Smooth muscle cell (in vitro differentiated cells): ENCODE data around the gene BGN. TPM values are rescaled to one million over a fixed set of nuclear protein-coding genes. Genes with fewer than 3 reads are reported as not detected.

ENCODE experiments used
- DNase-seq: peaks from one replicate; lab custom pipeline; 2025; ENCODE audit not compliant: unreplicated experiment; lab: John Stamatoyannopoulos, UW
- H2AFZ ChIP-seq: fragments of 200-600 bp; sonication (generic); 2 replicates; pipeline ENCODE4 v1.6.0; 2016; ENCODE audit warnings: antibody characterized with exemption, low read depth, mild to moderate bottlenecking
- H3F3A ChIP-seq: fragments of 200-600 bp; sonication (generic); 2 replicates; pipeline ENCODE4 v1.6.0; 2017; ENCODE audit warnings: antibody characterized with exemption, low read depth
- H3K27ac ChIP-seq: fragments of 200-600 bp; sonication (generic); 2 replicates; pipeline ENCODE4 v1.5.1; 2016; ENCODE audit warnings: low read depth, mild to moderate bottlenecking
- H3K27me3 ChIP-seq: fragments of 200-600 bp; sonication (generic); 2 replicates; pipeline ENCODE4 v1.6.1; 2016; ENCODE audit warnings: low read depth, mild to moderate bottlenecking
- H3K36me3 ChIP-seq: fragments of 200-600 bp; sonication (generic); 2 replicates; pipeline ENCODE4 v1.5.1; 2016; ENCODE audit warnings: low read depth
- H3K4me1 ChIP-seq: fragments of 200-600 bp; sonication (generic); 2 replicates; pipeline ENCODE4 v1.5.1; 2016; ENCODE audit warnings: low read depth
- H3K4me2 ChIP-seq: fragments of 200-600 bp; sonication (generic); 2 replicates; pipeline ENCODE4 v1.6.0; 2016; ENCODE audit warnings: mild to moderate bottlenecking
- H3K4me3 ChIP-seq: fragments of 200-600 bp; sonication (generic); 2 replicates; pipeline ENCODE4 v1.5.1; 2016; ENCODE audit warnings: mild to moderate bottlenecking
- H3K79me2 ChIP-seq: fragments of 200-600 bp; sonication (generic); 2 replicates; pipeline ENCODE4 v1.6.0; 2016; ENCODE audit warnings: low read depth, mild to moderate bottlenecking
- H3K9ac ChIP-seq: fragments of 200-600 bp; sonication (generic); 2 replicates; pipeline ENCODE4 v1.6.0; 2016; ENCODE audit warnings: low read depth
- H3K9me3 ChIP-seq: fragments of 200-600 bp; sonication (generic); replicated peaks from 2 replicates; pipeline ENCODE4 v1.5.1; 2016; ENCODE audit warnings: low read depth
- H4K20me1 ChIP-seq: fragments of 200-600 bp; sonication (generic); 2 replicates; pipeline ENCODE4 v1.6.0; 2016; ENCODE audit warnings: low read depth
- CTCF ChIP-seq: fragments of 200-600 bp; sonication (generic); IDR thresholded peaks from 2 replicates; pipeline ENCODE4 v1.5.1; 2017; ENCODE audit warnings: borderline replicate concordance, mild to moderate bottlenecking, antibody characterized with exemption; ENCODE audit not compliant: insufficient read depth, poor library complexity, severe bottlenecking
- WGBS: methylation state at CpG from one replicate; pipeline ENCODE4 v1.1.7; 2016; ENCODE audit warnings: low lambda C conversion rate; 5-methylcytosine and 5-hydroxymethylcytosine counted together
- polyA plus RNA-seq: library from polyadenylated mRNA; unstranded; fragments of >200 nt; fragmentation: Nextera tagmentation; extraction: Ambion mirVana; gene quantifications from 2 replicates; pipeline ENCODE4 v1.2.1, GENCODE V29; 2016
- total RNA-seq: library from RNA; depleted of rRNA; stranded (reverse); fragments of >200 nt; gene quantifications from 2 replicates; pipeline ENCODE4 v1.2.3, GENCODE V29; 2014

BGN gene
- total and polyA plus RNA-seq, 2 experiments from 2014 or later = 298 to 621 TPM

DNA sequence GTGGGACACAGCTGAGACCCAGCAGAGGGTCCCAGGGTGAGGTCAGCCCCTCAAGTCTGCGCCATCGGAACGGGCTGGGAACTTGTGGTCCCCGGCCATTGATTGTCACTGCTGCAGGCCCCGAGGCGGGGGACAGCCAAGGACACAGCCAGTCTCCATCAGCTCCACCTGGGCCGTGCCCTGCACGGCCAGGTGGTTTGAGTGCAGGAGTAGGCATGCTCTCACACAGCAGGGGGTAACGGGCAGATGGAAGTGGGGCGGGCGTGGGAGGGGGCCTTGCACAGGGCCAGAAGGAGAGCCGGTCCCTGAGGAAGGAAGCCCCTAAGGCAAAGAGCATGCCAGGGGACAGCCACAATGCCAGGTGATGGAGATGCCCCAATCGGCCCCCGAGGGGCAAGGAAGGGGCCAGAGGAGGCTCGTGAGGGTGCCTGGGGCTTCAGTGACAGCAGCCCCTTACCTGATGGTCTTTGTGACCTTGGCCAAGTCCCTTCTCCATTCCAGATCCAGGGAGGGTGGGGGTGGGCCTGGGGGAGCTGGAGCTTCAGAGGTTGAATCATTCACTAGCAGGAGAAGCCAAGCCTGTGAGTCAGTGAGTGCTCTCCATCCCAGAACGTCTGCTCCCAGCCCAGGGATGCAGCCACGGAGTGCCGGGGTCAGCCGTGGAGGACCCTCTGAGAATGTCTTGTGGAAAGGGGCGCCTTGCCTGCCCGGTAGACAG lies 24.9 kb downstream of the BGN start:
- H3K4me1 ChIP-seq = no peaks in the 10 kb centered on the region
- no peak overlapping the region for H3K27ac ChIP-seq
- no peak for DNase-seq
- H3F3A ChIP-seq = no peaks in the 10 kb centered on the region
- H3K9me3 ChIP-seq = no peaks in the 10 kb centered on the region
- H3K4me2 ChIP-seq = no peak overlapping the region
- no peak overlapping the region for H3K9ac ChIP-seq
- no peak overlapping the region for H2AFZ ChIP-seq
- H3K36me3 ChIP-seq = no peaks in the 10 kb centered on the region
- H3K27me3 ChIP-seq = peaks cover 12% of the 10 kb centered on the region
- 80% methylated on average over 17 of the region's 21 CpGs for WGBS
- no peaks in the 10 kb centered on the region for H3K79me2 ChIP-seq
- no peaks in the 10 kb centered on the region for H4K20me1 ChIP-seq
- no peak for TF ChIP-seq CTCF
- H3K4me3 ChIP-seq = no peak overlapping the region

DNA sequence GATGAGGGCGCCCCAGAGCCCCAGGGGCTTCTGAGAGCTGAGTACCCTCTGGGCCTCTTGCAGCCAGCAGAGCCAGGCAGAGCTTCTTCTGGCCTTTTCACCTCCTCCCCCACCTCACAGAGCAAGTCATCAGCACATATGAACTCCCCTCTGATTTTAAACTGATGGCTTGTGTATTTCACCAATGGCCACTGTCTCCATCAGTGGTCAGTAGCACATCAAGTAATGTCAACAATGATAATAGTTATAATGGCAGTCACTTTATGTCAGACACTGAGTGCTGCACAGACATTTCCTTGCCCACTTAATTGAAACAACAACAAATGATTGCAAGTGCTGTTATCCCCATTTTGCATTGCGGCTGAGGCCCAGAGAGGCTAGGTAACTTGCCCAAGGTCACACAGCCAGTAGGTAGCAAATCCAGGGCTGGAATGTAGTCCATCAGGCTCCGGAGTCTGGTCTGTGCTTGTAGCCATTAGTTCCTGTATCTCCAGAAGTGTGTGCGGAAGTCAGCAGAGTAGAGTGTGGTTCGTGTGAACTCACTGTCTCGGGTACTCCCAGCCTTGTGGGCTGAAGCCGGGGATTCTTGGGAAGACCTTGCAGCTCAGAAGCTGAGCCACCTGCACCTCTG lies 25.6 kb downstream of the BGN start:
- no peak overlapping the region for H2AFZ ChIP-seq
- no peak for DNase-seq
- no peaks in the 10 kb centered on the region for H4K20me1 ChIP-seq
- H3K4me2 ChIP-seq = no peak overlapping the region
- H3K4me3 ChIP-seq = no peak overlapping the region
- no peaks in the 10 kb centered on the region for H3F3A ChIP-seq
- no peak for TF ChIP-seq CTCF
- peaks cover 12% of the 10 kb centered on the region for H3K27me3 ChIP-seq
- H3K79me2 ChIP-seq = no peaks in the 10 kb centered on the region
- H3K4me1 ChIP-seq = no peaks in the 10 kb centered on the region
- no peak overlapping the region for H3K9ac ChIP-seq
- no peaks in the 10 kb centered on the region for H3K36me3 ChIP-seq
- no peaks in the 10 kb centered on the region for H3K9me3 ChIP-seq
- no peak overlapping the region for H3K27ac ChIP-seq
- 76% methylated on average over 7 of the region's 7 CpGs for WGBS

DNA sequence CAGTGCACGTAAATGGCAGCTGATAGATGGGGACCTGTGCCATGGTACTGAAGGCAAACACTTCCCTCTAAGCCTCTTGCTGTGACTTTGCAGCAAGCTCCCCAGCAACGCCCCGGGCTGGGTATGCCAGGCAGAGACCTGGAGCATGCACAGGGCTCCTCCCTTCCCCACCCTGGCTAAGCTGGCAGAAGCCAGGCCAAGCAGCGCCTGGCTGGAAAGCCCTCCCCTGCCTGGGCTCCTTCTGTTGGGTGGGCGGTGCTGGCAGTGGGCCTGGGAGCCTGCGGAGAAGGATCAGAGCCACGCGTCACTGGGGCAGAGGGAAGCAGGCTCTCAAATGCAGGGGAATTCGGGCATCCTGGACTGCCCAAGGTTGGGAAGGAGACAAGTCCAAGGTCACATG lies 26.3 kb downstream of the BGN start:
- Histone ChIP-seq H3K36me3 (no peaks in the 10 kb centered on the region), H4K20me1 (no peaks in the 10 kb centered on the region), H3F3A (no peaks in the 10 kb centered on the region), H3K79me2 (no peaks in the 10 kb centered on the region), H3K4me1 (no peaks in the 10 kb centered on the region), H3K27me3 (peaks cover 12% of the 10 kb centered on the region), H3K9ac (no peak overlapping the region), H3K4me3 (no peak overlapping the region), H3K27ac (no peak overlapping the region), H2AFZ (no peak overlapping the region), H3K9me3 (no peaks in the 10 kb centered on the region), H3K4me2 (no peak overlapping the region)
- DNase-seq = no peak
- WGBS = 67% methylated on average over 9 of the region's 9 CpGs
- TF ChIP-seq CTCF = no peak
